GM23338 (cell line): ENCODE data around the gene C12orf43. TPM values are rescaled to one million over a fixed set of nuclear protein-coding genes. Genes with fewer than 3 reads are reported as not detected.

Experiments used
- ATAC-seq: fragments of 200-7000 bp; cut with Tn5 transposase; 3 replicates; pipeline ENCODE4 v1.9.1; 2020
- DNase-seq: peaks from one replicate; pipeline ENCODE4 v3.0.0-alpha.2; 2015; ENCODE audit warnings: low spot score
- H2AFZ ChIP-seq: fragments of 200-600 bp; sonication (generic); 2 replicates; pipeline ENCODE4 v1.8.0; 2016; ENCODE audit warnings: antibody characterized with exemption, mild to moderate bottlenecking, moderate library complexity
- H3F3A ChIP-seq: fragments of 200-600 bp; sonication (generic); replicated peaks from 2 replicates; pipeline ENCODE4 v1.8.0; 2017; ENCODE audit warnings: antibody characterized with exemption, mixed run types, low read depth
- H3K27ac ChIP-seq: fragments of 200-600 bp; sonication (generic); 2 replicates; pipeline ENCODE4 v1.6.1; 2016; ENCODE audit warnings: low read depth
- H3K27me3 ChIP-seq: fragments of 200-600 bp; sonication (generic); 2 replicates; pipeline ENCODE4 v1.8.0; 2016; ENCODE audit warnings: mild to moderate bottlenecking, mixed run types, moderate library complexity; ENCODE audit not compliant: insufficient read depth
- H3K36me3 ChIP-seq: fragments of 200-600 bp; sonication (generic); 2 replicates; pipeline ENCODE4 v1.8.0; 2016; ENCODE audit warnings: mild to moderate bottlenecking; ENCODE audit not compliant: insufficient read depth
- H3K4me1 ChIP-seq: fragments of 200-600 bp; sonication (generic); 2 replicates; pipeline ENCODE4 v1.8.0; 2016; ENCODE audit warnings: mild to moderate bottlenecking, moderate library complexity; ENCODE audit not compliant: insufficient read depth
- H3K4me2 ChIP-seq: fragments of 200-600 bp; sonication (generic); 2 replicates; pipeline ENCODE4 v1.7.1; 2017; ENCODE audit warnings: mixed run types
- H3K4me3 ChIP-seq: fragments of 200-600 bp; sonication (generic); 2 replicates; pipeline ENCODE4 v1.6.1; 2016; ENCODE audit warnings: mixed run types
- H3K79me2 ChIP-seq: fragments of 200-600 bp; sonication (generic); replicated peaks from 2 replicates; pipeline ENCODE4 v1.8.0; 2017; ENCODE audit warnings: mild to moderate bottlenecking; ENCODE audit not compliant: insufficient read depth
- H3K9me2 ChIP-seq: fragments of 200-600 bp; sonication (generic); 2 replicates; pipeline ENCODE4 v1.8.0; 2017; ENCODE audit not compliant: insufficient read depth
- H4K20me1 ChIP-seq: fragments of 200-600 bp; sonication (generic); replicated peaks from 2 replicates; pipeline ENCODE4 v1.8.0; 2017; ENCODE audit warnings: mild to moderate bottlenecking; ENCODE audit not compliant: insufficient read depth
- H3K27ac Mint-ChIP-seq: 2 replicates; pipeline ENCODE4 v1.8.0; 2020; ENCODE audit warnings: inconsistent platforms, mild to moderate bottlenecking, moderate library complexity, mixed read lengths
- H3K27me3 Mint-ChIP-seq: 3 replicates; pipeline ENCODE4 v1.8.0; 2022; ENCODE audit warnings: low read depth, mild to moderate bottlenecking, moderate library complexity, mixed read lengths, inconsistent platforms; ENCODE audit not compliant: insufficient read depth, poor library complexity
- H3K36me3 Mint-ChIP-seq: 3 replicates; pipeline ENCODE4 v1.8.0; 2021; ENCODE audit warnings: low read depth, mild to moderate bottlenecking, inconsistent platforms, moderate library complexity, mixed read lengths
- H3K4me1 Mint-ChIP-seq: 3 replicates; pipeline ENCODE4 v1.8.0; 2020; ENCODE audit warnings: mild to moderate bottlenecking, inconsistent platforms, mixed read lengths
- H3K4me3 Mint-ChIP-seq: 3 replicates; pipeline ENCODE4 v1.8.0; 2021; ENCODE audit warnings: moderate library complexity, mild to moderate bottlenecking, inconsistent platforms, mixed read lengths
- H3K9me3 Mint-ChIP-seq: 3 replicates; pipeline ENCODE4 v1.8.0; 2020; ENCODE audit warnings: moderate library complexity, mild to moderate bottlenecking, inconsistent platforms, mixed read lengths
- CREB1 ChIP-seq: fragments of 250-450 bp; sonication (Bioruptor Pico); IDR thresholded peaks from 2 replicates; pipeline ENCODE4 v1.5.0; 2020; ENCODE audit warnings: low read depth, mild to moderate bottlenecking, moderate library complexity
- CTCF ChIP-seq, 2 experiments: fragments of 200-600 bp in 1 of 2; sonication (generic) in 1 of 2; conservative IDR thresholded peaks; 2 replicates each; pipeline versions ENCODE4 v1.5.1 to v1.6.1; 2016 to 2017; ENCODE audit warnings: antibody characterized with exemption in 2 of 2, low read depth in 2 of 2, mild to moderate bottlenecking in 2 of 2, moderate library complexity in 1 of 2
- ETS1 ChIP-seq: IDR thresholded peaks from 2 replicates; pipeline ENCODE4 v1.6.1; 2016; ENCODE audit warnings: antibody characterized with exemption
- EZH2 ChIP-seq: fragments of 200-600 bp; sonication (generic); IDR thresholded peaks from one replicate; pipeline ENCODE4 v1.8.0; 2017; ENCODE audit warnings: antibody characterized with exemption, mild to moderate bottlenecking, low read depth; ENCODE audit not compliant: unreplicated experiment
- EZH2phosphoT487 ChIP-seq: fragments of 200-600 bp; sonication (generic); IDR thresholded peaks from one replicate; pipeline ENCODE4 v1.8.1; 2018; ENCODE audit warnings: antibody characterized with exemption; ENCODE audit not compliant: unreplicated experiment
- JUNB ChIP-seq: IDR thresholded peaks from one replicate; pipeline ENCODE4 v1.6.1; 2016; ENCODE audit warnings: antibody characterized with exemption; ENCODE audit not compliant: unreplicated experiment
- NANOG ChIP-seq: IDR thresholded peaks from 2 replicates; pipeline ENCODE4 v1.6.1; 2016; ENCODE audit warnings: antibody characterized with exemption, borderline replicate concordance
- POLR2AphosphoS5 ChIP-seq: IDR thresholded peaks from 2 replicates; pipeline ENCODE4 v1.6.1; 2016; ENCODE audit warnings: antibody characterized with exemption, low read depth
- REST ChIP-seq: IDR thresholded peaks from one replicate; pipeline ENCODE4 v1.6.1; 2018; ENCODE audit warnings: antibody characterized with exemption; ENCODE audit not compliant: unreplicated experiment
- STAT1 ChIP-seq: IDR thresholded peaks from one replicate; pipeline ENCODE4 v1.6.1; 2016; ENCODE audit warnings: antibody characterized with exemption; ENCODE audit not compliant: unreplicated experiment
- ZNF114 ChIP-seq: fragments of 250-450 bp; sonication (Bioruptor Pico); IDR thresholded peaks from 2 replicates; pipeline ENCODE4 v1.5.0; 2020; ENCODE audit warnings: mild to moderate bottlenecking, moderate library complexity
- ZNF331 ChIP-seq: fragments of 250-450 bp; sonication (Bioruptor Pico); IDR thresholded peaks from 2 replicates; pipeline ENCODE4 v1.5.0; 2020; ENCODE audit warnings: low read depth, mild to moderate bottlenecking, moderate library complexity
- ZNF462 ChIP-seq: fragments of 250-450 bp; sonication (Bioruptor Pico); IDR thresholded peaks from 2 replicates; pipeline ENCODE4 v1.5.0; 2020; ENCODE audit warnings: mild to moderate bottlenecking, moderate library complexity
- polyA plus RNA-seq: library from polyadenylated mRNA; unstranded; fragments of >200 nt; fragmentation: Nextera tagmentation; extraction: Ambion mirVana; gene quantifications from 2 replicates; pipeline ENCODE4 v1.2.1, GENCODE V29; 2016
- total RNA-seq: library from RNA; depleted of rRNA; stranded (reverse); fragments of >200 nt; shearing (Covaris generic); gene quantifications from 2 replicates; pipeline ENCODE4 v1.2.3, GENCODE V29; 2014

The C12orf43 gene
- total and polyA plus RNA-seq, 2 experiments from 2014 or later = 15.2 to 20.7 TPM

- H3F3A ChIP-seq = no peaks in the 10 kb centered on the region
- DNase-seq (no peak), ATAC-seq (no peak)
- Mint-ChIP-seq H3K9me3 (no peaks in the 10 kb centered on the region; the same call in 2 of the 3 replicates), H3K36me3 (no peaks in the 10 kb centered on the region; the same call in 2 of the 3 replicates), H3K27ac (no peak overlapping the region), H3K4me3 (no peak overlapping the region), H3K4me1 (peaks cover 21% of the 10 kb centered on the region), H3K27me3 (peaks cover 10% of the 10 kb centered on the region)
- H3K27ac ChIP-seq = no peak overlapping the region
- no peaks in the 10 kb centered on the region for H3K9me2 ChIP-seq
- H3K4me1 ChIP-seq = peaks cover 9% of the 10 kb centered on the region; the same call in 1 of the 2 replicates
- H3K36me3 ChIP-seq = no peaks in the 10 kb centered on the region
- H4K20me1 ChIP-seq = no peaks in the 10 kb centered on the region
- TF ChIP-seq ZNF331 (CRISPR knock-in tag) = no peak
- TF ChIP-seq REST = no peak
- TF ChIP-seq ZNF114 = no peak
- no peak for TF ChIP-seq ETS1
- TF ChIP-seq POLR2AphosphoS5 = no peak
- no peak for TF ChIP-seq EZH2
- no peak for TF ChIP-seq ZNF462 (CRISPR knock-in tag)
- no peak for TF ChIP-seq STAT1
- TF ChIP-seq CREB1 (CRISPR knock-in tag) = no peak
- no peak for TF ChIP-seq NANOG
- TF ChIP-seq CTCF (conservative IDR thresholded peaks at IDR 0.05; ENCODE audit: low read depth in 2 of 2) = no peak
- TF ChIP-seq EZH2phosphoT487 = no peak
- TF ChIP-seq JUNB = no peak
- no peaks in the 10 kb centered on the region for H3K27me3 ChIP-seq
- no peak overlapping the region for H3K4me2 ChIP-seq
- no peak overlapping the region for H3K4me3 ChIP-seq
- H3K79me2 ChIP-seq = no peaks in the 10 kb centered on the region
- H2AFZ ChIP-seq = peak overlapping the region; percentile 95
These were observed 38.6 kb downstream of the C12orf43 start for GRCh38 chr12:120977531-120978295.
